Mucosa of rectum (tissue), 2 donors: ENCODE measurements around the gene PTP4A1.

ENCODE experiments used
- H3K27ac ChIP-seq, 2 donors: one replicate each; pipeline ENCODE4 v1.7.0; 2013; ENCODE audit warnings: inconsistent platforms in 2 of 2, low read depth in 2 of 2, low read length in 2 of 2
- H3K27me3 ChIP-seq, 2 donors: one replicate each; pipeline ENCODE4 v1.7.0; 2013; ENCODE audit warnings: low read length in 2 of 2; ENCODE audit not compliant: control insufficient read depth in 2 of 2, insufficient read depth in 2 of 2
- H3K36me3 ChIP-seq, 2 donors: one replicate each; pipeline ENCODE4 v1.7.0; 2013; ENCODE audit warnings: low read length in 2 of 2; ENCODE audit not compliant: control insufficient read depth in 2 of 2, insufficient read depth in 2 of 2
- H3K4me1 ChIP-seq, 2 donors: one replicate each; pipeline ENCODE4 v1.7.0; 2013; ENCODE audit warnings: low read length in 2 of 2, mild to moderate bottlenecking in 1 of 2; ENCODE audit not compliant: control insufficient read depth in 2 of 2, insufficient read depth in 2 of 2
- H3K4me3 ChIP-seq, 2 donors: one replicate each; pipeline ENCODE4 v1.7.0; 2013; ENCODE audit warnings: low read length in 2 of 2
- H3K9ac ChIP-seq, 2 donors: one replicate each; pipeline ENCODE4 v1.7.0; 2013; ENCODE audit warnings: low read length in 2 of 2, low read depth in 1 of 2, mild to moderate bottlenecking in 1 of 2
- H3K9me3 ChIP-seq, 2 donors: one replicate each; pipeline ENCODE4 v1.7.0; 2013; ENCODE audit warnings: low read length in 2 of 2; ENCODE audit not compliant: control insufficient read depth in 2 of 2
- donor health status: healthy.
- donor health status: Normal muscosa, but diverticular disease.

The PTP4A1 gene

GRCh38 chr6:63599243-63599642 lies 27.0 kb downstream of the PTP4A1 start:
- Histone ChIP-seq H3K4me3 (no peak overlapping the region), H3K27me3 (no peaks in the 10 kb centered on the region), H3K4me1 (peaks cover 0 to 5% of the 10 kb centered on the region in 2 donors), H3K36me3 (no peaks in the 10 kb centered on the region), H3K9ac (no peak overlapping the region), H3K27ac (no peak overlapping the region), H3K9me3 (no peaks in the 10 kb centered on the region)

GRCh38 chr6:63600136-63600535 lies 27.9 kb downstream of the PTP4A1 start:
- no peaks in the 10 kb centered on the region for H3K27me3 ChIP-seq

GRCh38 chr6:63609231-63609630 lies 37.0 kb downstream of the PTP4A1 start:
- no peaks in the 10 kb centered on the region for H3K9me3 ChIP-seq

More at GRCh38 chr6:63600136-63600535, 27.9 kb downstream of the PTP4A1 start:
- no peaks in the 10 kb centered on the region for H3K36me3 ChIP-seq
- H3K9ac ChIP-seq = no peak overlapping the region
- no peak overlapping the region for H3K4me3 ChIP-seq
- H3K4me1 ChIP-seq = peaks cover 0 to 5% of the 10 kb centered on the region in 2 donors
- no peaks in the 10 kb centered on the region for H3K9me3 ChIP-seq
- H3K27ac ChIP-seq = no peak overlapping the region

GRCh38 chr6:63610944-63611343 lies 38.7 kb downstream of the PTP4A1 start:
- H3K27me3 ChIP-seq = no peaks in the 10 kb centered on the region
- H3K36me3 ChIP-seq = no peaks in the 10 kb centered on the region
- no peaks in the 10 kb centered on the region for H3K4me1 ChIP-seq
- H3K9ac ChIP-seq = no peak overlapping the region
- no peak overlapping the region for H3K4me3 ChIP-seq
- H3K9me3 ChIP-seq = no peaks in the 10 kb centered on the region
- H3K27ac ChIP-seq = no peak overlapping the region

More at GRCh38 chr6:63609231-63609630, 37.0 kb downstream of the PTP4A1 start:
- H3K27me3 ChIP-seq = no peaks in the 10 kb centered on the region
- no peak overlapping the region for H3K4me3 ChIP-seq
- no peak overlapping the region for H3K27ac ChIP-seq
- H3K4me1 ChIP-seq = no peaks in the 10 kb centered on the region
- no peak overlapping the region for H3K9ac ChIP-seq
- H3K36me3 ChIP-seq = no peaks in the 10 kb centered on the region

- no peak overlapping the region for H3K27ac ChIP-seq
- no peaks in the 10 kb centered on the region for H3K36me3 ChIP-seq
- no peak overlapping the region for H3K9ac ChIP-seq
- no peaks in the 10 kb centered on the region for H3K27me3 ChIP-seq
- no peaks in the 10 kb centered on the region for H3K9me3 ChIP-seq
- no peaks in the 10 kb centered on the region for H3K4me1 ChIP-seq
- H3K4me3 ChIP-seq = no peak overlapping the region
Measured at GRCh38 chr6:63611560-63611959, 39.3 kb downstream of the PTP4A1 start.

GRCh38 chr6:63615590-63615989 lies 43.3 kb downstream of the PTP4A1 start:
- H3K27me3 ChIP-seq = no peaks in the 10 kb centered on the region
- no peak overlapping the region for H3K4me3 ChIP-seq
- H3K9me3 ChIP-seq = no peaks in the 10 kb centered on the region
- H3K4me1 ChIP-seq = no peaks in the 10 kb centered on the region
- H3K27ac ChIP-seq = no peak overlapping the region
- H3K9ac ChIP-seq = no peak overlapping the region
- no peaks in the 10 kb centered on the region for H3K36me3 ChIP-seq
